Forelimb muscle (tissue), 1 donor: ENCODE results near the gene LELP1. TPM values are rescaled to one million over a fixed set of nuclear protein-coding genes. Genes with fewer than 3 reads are reported as not detected.
"Not testable (repeated sequence)": the region's sequence is repeated elsewhere in the genome, so short reads cannot be mapped to it uniquely, and the experiment has no call there.

ENCODE experiments used
- DNase-seq: peaks from one replicate; pipeline ENCODE4 v3.0.0-alpha.2; 2013; ENCODE audit warnings: low read depth
- polyA plus RNA-seq: library from polyadenylated mRNA; unstranded; fragments of 120-200 nt; gene quantifications from one replicate; pipeline ENCODE4 v1.2.1, GENCODE V29; 2013; ENCODE audit not compliant: insufficient read length

Gene LELP1
- not detected for polyA plus RNA-seq

GRCh38 chr1:153203130-153203529 lies at the start of gene LELP1:
Gene LELP1 (plus strand): TSS chr1:153203430. CDS start chr1:153204708, 1,278 bp downstream.
- no peak for DNase-seq

- no peak for DNase-seq
Measured at GRCh38 chr1:153155541-153155940, 47.7 kb upstream of the LELP1 start.

DNA sequence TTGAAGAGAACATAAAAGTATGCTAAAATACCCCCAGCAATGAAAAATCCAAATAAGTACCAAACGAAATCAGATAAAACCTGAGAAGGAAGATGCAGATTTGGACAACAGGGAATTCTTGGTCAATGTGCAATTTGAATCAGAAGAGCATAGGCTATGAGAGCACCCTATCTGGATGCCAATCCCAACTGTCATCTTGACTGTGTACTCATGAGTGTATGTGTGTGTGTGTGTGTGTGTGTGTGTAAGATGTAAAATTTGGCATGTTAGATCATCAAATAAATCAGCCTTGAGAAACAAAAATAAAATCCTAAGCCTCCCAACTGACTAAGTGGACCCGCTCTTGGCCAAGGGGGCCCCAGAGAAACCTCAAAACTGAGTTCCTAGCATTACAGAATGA lies 34.5 kb upstream of the LELP1 start:
- DNase-seq = no peak

- DNase-seq = no peak
Measured at GRCh38 chr1:153174624-153175023, 28.6 kb upstream of the LELP1 start.

- no peak for DNase-seq
Measured at GRCh38 chr1:153178922-153179321, 24.3 kb upstream of the LELP1 start.

- DNase-seq = no peak
Measured at GRCh38 chr1:153180556-153180955, 22.7 kb upstream of the LELP1 start.

GRCh38 chr1:153188301-153188700 lies 14.9 kb upstream of the LELP1 start:
- not testable (repeated sequence) for DNase-seq

GRCh38 chr1:153190373-153190772 lies 12.9 kb upstream of the LELP1 start:
- no peak for DNase-seq

- no peak for DNase-seq
Measured at GRCh38 chr1:153192697-153193096, 10.5 kb upstream of the LELP1 start.

DNA sequence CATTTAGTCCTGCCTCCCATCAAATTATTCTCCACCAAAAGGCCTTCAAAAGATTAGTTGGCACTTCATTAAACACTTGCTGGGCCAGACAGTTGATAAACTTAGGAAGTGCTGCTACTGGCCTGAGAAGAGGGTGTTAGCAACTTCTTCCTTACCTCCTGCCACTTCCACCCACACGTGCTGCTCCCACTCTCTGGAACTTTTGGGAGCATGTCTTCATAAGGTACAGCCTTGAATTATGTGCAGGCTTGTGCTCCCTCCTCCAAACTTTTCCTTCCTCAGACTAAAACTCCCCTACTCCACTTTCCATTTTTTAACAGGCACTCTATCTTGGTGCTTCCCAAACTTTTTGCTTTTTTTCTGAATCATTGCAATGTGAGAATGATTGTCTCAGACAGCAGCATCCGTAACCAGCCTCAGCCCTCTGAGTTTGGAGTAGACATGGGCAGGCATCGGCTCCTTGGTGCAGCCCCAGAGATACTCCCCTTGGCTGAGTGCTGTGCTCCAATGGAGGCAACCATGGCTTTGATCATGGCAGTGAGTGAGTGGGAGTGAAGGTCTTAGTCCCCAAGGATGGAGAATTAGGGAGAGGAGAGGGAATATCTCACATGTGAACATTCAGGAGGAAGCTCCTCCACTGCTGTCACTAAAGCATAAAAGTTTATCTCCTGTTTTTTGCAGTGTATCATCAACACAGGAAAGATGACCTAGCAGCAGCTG lies 8.7 kb upstream of the LELP1 start:
- DNase-seq = no peak

GRCh38 chr1:153195216-153195615 lies 8.0 kb upstream of the LELP1 start:
- no peak for DNase-seq

DNA sequence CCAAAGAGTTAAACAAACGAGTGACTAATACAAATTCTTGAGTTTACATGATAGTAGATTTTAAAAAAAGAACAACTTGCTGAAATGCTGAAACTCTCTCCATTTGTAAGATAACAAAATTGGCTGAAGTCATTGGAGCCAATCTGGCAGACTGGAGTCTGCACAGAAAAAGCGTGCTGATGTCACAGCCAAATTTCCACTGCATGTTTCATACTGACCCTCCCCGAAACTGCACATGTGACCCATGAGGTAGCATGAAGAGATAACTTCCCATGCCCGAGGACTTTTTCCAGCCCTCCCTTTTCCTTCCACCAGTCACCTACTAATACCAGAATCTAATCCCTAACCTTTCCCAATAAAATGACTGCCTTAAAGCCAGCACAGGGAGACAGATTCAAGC lies 1.2 kb upstream of the LELP1 start:
- no peak for DNase-seq

- DNase-seq = no peak
Measured at GRCh38 chr1:153206631-153207030, 3.4 kb downstream of the LELP1 start.

DNA sequence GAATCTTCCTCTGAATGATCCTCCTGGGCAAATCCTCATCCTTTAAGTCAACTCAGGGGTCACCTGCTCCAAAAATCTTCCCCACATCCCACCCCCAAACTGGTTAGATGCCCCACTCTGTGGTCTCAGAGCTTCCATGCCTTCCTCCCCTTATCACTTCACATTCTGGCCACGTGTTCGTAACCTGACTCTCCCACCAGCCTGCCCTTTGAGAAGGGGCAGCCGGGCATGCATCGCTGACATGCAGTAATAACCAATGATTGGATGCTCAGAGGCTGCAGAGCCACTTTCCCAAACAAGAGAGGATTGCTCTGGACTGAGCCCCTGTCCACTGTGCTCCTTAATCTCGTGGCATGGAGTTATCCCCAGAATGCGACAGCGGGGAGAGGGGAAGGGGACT lies 7.0 kb downstream of the LELP1 start:
- no peak for DNase-seq

GRCh38 chr1:153212201-153212600 lies 9.0 kb downstream of the LELP1 start:
- DNase-seq = no peak

DNA sequence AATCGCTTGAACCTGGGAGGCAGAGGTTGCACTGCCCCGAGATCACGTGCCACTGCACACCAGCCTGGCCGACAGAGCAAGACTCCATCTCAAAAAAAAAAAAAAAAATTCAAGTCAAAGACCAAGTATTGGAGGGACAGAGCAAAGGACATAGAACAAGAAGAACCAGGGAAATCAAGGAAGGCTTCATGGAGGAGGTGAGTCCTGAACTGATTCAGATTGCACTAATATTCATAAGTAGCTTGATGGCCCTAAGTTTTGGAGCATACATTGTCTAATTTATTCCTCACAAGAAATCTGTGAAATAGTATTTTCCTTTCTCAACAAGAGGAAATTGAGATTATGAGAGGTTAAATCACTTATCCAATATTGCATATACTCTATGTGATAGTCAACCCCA lies 10.3 kb downstream of the LELP1 start:
- no peak for DNase-seq

- DNase-seq = no peak
Measured at GRCh38 chr1:153217212-153217611, 14.0 kb downstream of the LELP1 start, which contains the start of gene PRR9. Gene PRR9 (plus strand): TSS chr1:153217584. CDS start chr1:153218145, 561 bp downstream.

- DNase-seq = no peak
Measured at GRCh38 chr1:153217744-153218416, 14.7 kb downstream of the LELP1 start.

GRCh38 chr1:153220606-153221303 lies 17.5 kb downstream of the LELP1 start:
- DNase-seq = no peak

DNA sequence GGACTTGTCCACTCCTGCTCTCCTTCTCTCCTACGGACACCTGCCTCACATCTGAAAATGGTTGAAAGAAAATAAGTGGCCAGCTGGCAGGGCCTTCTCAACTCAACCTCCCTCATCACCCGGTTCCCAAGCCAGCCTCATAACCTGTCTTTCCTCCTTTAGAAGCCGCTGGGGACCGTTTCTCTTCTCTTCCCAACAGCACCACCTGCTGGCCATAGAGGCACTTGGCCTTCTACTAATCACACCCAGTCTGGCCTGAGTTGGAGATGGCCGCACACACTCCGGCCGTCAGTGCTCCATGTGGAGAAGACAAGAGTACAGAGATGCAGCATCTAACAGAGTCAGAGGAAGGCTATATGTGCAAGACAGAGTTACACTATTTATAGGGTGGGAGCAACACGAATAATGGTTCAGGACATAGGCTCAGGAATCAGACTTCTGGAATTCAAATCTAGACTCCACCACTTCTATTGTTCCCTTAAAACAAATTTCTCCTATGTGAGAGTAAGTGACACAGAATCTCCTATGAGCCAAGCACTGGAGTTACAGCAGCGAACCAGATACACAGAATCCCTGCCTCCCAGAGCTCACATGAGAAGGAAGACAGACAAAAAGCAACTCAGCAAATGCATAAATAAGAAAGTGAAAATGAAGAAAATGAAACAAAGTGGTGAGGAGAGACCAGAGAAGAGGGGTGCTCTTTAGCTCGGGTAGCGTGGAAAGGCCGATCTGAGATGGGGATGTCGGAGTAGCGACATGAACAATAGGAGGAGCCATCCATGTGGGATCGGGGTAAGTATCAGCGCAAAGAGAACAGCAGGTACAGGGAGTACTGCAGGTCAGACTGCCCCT lies 20.0 kb downstream of the LELP1 start:
- DNase-seq = not testable (repeated sequence)

DNA sequence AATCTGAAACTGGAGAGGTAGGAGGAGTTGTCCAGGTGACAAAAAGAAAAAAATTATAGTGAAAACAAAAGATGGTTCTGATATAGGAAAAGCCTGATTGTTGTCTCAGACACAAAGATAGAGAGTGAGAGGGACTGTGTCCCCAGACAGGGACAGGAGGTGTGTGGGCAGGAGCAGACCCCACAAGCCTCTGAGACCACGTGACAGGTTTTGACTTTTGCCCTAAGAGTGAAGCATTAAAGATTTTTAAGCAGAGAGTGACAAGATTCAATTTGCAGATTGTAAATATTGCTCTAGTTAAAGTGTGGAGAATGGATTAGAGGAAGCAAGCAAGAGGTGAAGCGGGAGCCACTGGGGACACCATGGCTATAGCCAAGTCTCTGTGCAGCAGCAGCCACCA lies 24.6 kb downstream of the LELP1 start:
- DNase-seq = no peak

DNA sequence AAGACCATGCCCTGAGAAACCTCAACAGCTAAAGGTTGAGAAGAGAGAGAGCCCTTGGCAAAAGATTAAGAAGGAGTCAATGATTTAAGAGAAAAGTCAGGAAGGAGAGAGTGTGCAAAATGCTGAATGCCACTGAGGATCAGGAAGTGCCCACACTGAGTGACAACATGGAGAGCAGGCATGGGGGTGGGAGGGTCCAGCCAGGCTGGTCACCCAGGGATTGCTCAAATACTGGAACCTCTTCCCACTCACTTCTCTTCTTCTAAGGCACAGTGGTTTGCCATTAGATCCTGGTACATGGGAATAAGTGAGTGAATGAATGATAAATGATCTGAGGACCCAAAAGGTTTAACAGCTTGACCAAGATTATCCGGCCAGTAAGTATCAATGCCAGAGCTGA lies 25.3 kb downstream of the LELP1 start:
- DNase-seq = no peak
